GM18867 (cell line): ENCODE results near the gene PRM2.
A peak's percentile ranks its signal among the peaks of the same experiment; 100 is the strongest.
"Not testable (repeated sequence)": the region's sequence is repeated elsewhere in the genome, so short reads cannot be mapped to it uniquely, and the experiment has no call there.

ENCODE experiments used
- ATAC-seq: cut with Tn5 transposase; IDR thresholded peaks from one replicate; pipeline ENCODE4 v1.9.1; 2021; ENCODE audit warnings: mild to moderate bottlenecking, moderate library complexity; ENCODE audit not compliant: unreplicated experiment

PRM2 gene

DNA sequence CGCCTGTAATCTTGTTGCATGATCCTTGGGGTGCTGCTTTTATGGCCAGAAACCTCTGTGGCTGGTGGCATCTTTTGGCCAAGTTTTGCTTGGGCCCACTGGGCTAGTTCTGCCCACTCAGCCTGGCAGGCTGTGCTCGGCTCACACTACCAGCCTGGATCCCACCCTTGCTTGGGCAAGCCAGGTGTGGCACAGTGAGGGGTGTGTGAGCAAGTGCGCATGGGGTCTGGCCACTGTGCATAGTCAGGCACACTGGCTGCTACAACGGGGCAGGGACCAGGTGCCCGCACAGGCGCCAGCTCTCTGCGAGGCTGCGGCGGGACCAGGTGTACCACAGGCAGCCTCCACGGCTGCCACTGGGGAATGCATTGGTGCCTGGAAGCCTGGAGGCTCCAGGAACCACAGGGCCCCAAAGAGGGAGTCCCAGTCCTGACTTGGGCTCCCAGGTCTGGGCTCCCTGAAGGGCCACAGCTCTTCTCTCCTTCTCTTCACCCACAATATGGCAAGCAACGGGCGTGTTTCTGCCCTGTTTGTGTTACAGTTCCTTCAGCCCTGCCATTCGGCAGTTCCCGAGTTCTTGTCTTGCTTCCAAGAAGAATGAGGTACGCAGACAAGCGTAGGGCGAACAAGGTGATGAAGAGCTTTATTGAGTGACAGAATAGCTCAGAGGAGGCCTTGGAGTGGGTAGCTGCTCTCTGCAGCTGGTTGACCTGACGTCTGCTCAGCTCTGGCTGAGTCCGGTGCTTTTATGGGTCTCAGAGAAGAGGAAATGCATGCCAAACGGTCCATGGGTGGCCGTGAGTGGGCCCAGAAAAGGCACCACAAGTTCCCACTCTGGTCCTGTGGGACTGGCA, 31.6 kb upstream of the PRM2 start:
- no peak for ATAC-seq

- ATAC-seq: no peak
These were observed 30.8 kb upstream of the PRM2 start for GRCh38 chr16:11306997-11307638.

- ATAC-seq: no peak
These were observed 30.1 kb upstream of the PRM2 start for GRCh38 chr16:11306381-11306780.

GRCh38 chr16:11303405-11304138, 27.3 kb upstream of the PRM2 start:
- no peak for ATAC-seq

DNA sequence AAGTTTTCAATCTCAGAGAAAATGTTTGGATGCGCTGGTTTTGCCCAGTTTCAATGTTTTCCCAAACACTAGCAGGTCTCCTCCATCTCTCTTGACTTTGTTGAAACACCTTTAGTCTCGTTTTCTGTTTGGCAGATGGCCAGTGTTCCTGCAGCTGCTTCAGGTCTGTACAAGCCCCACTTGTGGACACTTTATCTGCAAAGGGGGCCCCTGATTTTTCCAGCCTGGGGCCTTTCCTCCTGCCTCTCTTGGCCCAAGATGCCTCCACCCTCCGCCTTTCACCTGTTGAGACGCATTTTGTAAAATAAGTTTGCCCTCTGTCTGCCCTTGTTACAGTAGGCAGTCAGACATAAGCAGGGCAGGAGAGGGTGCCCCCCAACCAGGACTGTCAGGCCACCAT, 26.7 kb upstream of the PRM2 start:
- ATAC-seq: no peak

DNA sequence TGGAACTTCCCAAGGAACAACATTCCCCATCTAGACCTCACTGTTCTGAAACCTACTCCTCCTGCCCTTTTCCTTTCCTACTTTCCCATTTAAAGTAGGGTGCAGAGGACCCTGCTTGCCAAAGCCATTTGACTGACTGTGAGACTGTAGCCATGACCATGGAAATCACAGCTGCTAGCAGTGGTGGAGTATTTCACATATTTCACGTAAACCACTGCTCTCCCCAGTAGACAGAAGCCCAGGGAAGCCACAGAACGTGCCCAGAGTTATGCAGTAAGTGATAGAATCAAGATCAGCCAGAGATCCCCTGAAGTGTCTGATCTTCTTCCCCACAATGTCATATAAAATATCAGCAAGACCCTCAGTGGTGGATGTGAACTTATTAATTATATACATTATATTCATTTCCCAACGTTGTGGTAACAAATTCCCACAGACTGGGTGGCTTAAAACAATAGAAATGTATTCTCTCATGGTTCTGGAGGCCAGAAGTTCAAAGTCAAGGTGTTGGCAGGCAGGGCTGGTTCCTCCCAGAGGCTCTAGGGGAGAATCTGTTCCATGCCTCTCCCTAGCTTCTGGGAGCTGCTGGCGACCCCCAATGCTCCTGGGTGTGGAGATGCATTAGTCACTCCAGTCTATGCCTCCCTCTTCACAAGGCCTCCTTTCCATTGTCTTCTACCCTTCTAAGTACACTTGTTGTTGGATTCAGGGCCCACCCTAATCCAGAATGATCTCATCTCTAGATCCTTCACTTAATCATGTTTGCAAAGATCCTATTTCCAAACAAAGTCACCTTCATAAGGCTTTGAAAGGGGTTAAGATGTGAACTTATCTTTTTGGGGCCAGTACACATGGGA, 25.6 kb upstream of the PRM2 start:
- ATAC-seq: no peak

GRCh38 chr16:11300560-11300892, 24.2 kb upstream of the PRM2 start:
- no peak for ATAC-seq

- no peak for ATAC-seq
These were observed 23.7 kb upstream of the PRM2 start for GRCh38 chr16:11299865-11300559.

DNA sequence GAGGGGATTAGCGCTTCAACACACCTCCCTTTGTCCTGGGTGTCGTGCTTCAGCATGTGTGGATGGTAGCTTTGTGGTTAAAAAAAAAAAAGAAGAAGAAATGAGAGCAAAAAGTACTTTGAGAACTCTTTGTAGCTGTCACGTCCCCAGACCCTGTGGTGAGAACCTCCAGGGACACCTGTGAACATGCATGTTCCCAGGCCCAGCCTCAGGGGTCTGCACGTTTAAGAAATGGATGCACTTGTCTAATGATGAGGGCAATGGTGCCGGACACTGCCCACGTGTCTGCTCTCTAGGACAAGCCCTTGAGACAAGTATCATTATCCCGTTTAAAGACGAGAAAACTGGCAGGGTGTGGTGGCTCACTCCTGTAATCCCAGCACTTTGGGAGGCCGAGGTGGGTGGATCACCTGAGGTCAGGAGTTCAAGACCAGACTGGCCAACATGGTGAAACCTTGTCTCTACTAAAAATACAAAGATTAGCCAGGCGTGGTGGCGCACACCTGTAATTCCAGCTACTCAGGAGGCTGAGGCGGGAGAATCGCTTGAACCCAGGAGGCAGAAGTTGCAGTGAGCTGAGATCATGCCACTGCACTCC, 22.8 kb upstream of the PRM2 start:
- ATAC-seq: not testable (repeated sequence)

DNA sequence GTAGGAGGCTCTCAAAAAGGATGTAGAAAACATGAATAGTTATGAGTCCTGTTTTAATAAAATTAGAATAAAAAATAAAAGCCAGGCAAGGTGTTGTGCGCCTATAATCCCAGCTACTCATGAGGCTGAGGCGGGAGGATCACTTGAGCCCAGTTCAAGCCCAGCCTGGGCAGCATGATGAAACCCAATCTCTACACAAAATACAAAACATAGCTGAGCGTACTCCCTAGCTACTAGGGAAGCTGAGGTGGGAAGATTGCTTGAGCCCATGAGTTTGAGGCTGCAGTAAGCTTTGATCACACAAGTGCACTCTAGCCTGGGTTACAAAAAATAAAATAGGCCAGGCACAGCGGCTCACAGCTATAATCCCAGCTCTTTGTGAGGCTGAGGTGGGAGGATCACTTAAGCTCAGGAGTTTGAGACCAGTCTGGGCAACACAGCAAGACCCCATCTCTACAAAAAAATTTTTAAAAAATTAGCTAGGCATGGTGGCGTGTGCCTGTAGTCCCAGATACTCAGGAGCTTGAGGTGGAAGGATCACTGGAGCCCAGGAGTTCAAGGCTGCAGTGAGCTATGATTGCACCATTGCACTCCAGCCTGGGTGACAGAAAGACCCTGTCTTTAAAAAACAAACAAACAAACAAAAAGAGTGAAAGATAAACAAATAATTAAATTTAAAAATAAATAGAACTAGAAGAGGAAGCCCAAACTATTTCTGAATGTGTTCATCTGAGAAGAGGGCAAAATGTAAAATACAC, 22.0 kb upstream of the PRM2 start:
- no peak for ATAC-seq

GRCh38 chr16:11297492-11298142, 21.3 kb upstream of the PRM2 start:
- peak; percentile 83 for ATAC-seq

DNA sequence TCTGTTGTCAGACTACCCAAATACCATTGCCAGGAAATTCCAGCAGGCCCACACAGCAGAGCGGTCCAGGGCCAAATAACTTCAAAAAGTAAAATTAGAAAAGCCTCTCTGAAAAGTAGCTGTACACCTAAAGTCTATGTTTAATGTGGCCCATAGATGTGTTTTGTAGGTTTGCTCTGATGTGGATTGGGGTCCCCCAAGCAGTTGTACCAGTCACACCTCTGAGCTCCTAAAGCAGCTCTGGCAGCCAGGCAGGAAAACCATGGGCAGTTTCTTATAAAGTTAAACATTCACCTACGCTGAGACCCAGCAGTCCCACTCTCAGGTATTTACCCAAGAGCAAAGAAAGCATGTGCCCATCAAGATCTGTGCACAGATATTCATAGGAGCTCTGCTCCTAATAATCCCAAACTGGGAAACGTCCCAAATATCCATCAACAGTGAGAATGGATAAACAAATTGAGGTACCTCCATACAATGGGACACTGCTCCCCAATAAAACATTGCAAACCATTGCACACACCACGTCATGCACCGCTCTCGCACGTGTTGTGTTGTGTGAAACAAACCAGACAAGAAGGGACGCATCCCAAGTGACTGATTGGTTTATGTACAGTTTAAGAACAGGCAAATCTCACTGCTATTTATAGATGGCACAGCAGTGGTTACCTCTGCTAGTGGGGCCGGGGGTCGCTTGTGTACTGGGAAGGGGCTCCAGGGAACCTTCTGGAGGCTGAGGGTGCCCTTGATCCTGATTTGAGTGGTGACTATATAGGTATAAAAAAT, 20.6 kb upstream of the PRM2 start:
- ATAC-seq: no peak

DNA sequence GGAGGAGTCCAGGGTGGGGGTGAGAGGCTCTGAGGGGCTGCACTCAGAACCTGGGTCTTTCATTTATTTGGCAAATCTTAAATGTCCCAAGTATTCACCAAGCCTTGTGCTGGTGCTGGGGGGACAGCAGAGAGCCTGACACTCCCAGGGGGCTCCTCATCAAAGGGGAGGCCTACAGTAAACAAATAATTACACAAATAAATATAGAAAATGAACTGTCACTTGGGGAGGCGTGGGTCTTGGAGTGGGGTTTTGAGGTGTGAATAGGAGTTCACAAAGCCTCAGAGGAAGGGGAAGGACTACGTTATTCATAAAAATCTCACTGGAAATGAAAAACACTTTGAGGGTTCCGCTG, 20.0 kb upstream of the PRM2 start:
- ATAC-seq: no peak

DNA sequence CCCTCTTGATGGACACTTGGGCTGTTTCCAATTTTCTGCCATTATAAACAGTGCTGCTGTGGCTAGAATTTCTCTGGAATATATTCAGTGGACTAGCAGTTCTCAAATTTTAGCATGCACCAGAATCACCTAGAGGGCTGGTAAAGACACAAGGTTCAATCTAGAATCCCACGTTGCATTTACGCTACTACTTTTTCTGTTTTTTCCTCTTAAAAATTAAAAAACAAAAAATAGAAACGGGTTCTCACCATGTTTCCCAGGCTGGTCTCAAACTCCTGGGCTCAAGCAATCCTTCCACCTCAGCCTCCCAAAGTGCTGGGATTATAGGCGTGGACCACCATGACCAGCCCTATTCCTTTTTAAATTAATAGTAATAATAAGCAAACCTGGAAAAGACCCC, 19.4 kb upstream of the PRM2 start:
- no peak for ATAC-seq

GRCh38 chr16:11292076-11292748, 15.9 kb upstream of the PRM2 start:
- ATAC-seq: no peak

- no peak for ATAC-seq
These were observed 14.9 kb upstream of the PRM2 start for GRCh38 chr16:11291091-11291703.
